ENCODE results near the gene GDPD3.

GDPD3 gene

DNA sequence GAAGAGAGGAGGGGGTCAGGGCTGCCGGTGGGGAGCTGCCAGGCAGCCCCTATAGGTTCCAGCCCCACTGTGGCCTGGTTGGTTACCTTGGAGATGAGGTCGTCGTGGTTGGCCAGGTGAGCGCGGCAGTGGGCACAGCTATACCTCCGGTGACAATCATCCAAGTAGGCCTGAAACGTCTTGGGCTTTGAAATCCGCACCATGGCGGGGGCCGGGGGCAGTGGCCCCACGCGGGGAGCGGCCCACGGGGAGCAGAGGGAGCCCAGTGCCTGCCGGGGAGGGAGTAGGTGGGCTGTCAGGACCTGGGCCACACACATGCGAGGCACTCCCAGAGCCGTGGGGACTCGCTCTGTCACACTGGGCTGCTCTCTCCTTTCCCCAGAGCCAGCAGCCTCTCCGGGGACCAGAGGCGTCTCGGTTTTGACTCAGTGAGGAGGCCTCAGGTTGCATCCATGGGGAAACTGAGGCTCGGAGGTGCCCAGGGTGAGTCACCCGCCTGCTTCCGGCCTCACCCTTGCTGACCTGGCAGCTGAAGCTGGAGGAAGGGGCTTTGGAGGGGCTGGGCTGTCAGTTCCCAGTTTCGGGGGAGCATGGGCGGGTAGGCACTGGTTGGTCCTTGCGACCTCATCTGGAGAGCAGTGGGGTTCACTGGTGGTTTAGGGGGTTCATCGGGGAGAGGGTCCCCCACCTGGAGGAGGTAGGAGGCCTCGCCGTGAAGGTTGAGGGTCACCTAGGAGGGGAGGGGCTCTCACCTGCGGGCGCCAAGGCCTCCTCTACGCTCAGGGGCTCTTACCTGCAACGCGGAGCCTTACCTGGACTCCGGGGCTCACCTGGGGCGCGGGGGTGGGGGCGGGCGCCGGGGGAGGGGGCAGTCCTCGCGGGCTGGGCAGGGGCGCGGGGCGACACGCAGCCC, 17.9 kb downstream of the GDPD3 start:
- H3K27ac ChIP-seq: no peak overlapping the region
- H3K4me2 ChIP-seq: peak overlapping the region; percentile 94
- no peak overlapping the region for H3K4me3 ChIP-seq (IDR thresholded peaks at IDR 0.05; ENCODE audit: insufficient read depth, low read depth, low read length)
- H2AFZ ChIP-seq (ENCODE audit: low read depth): no peak overlapping the region
- H3K4me1 ChIP-seq (ENCODE audit: low read depth, poor library complexity, severe bottlenecking): peaks cover 35% of the 10 kb centered on the region
- H3K27me3 ChIP-seq (ENCODE audit: insufficient read depth, low read depth): no peaks in the 10 kb centered on the region
- no peaks in the 10 kb centered on the region; the same call in 1 of the 2 replicates for H3K79me2 ChIP-seq (ENCODE audit: insufficient read depth, low read depth)
- no peaks in the 10 kb centered on the region for H3K36me3 ChIP-seq (ENCODE audit: insufficient read depth)
- TF ChIP-seq, protein P1, sequence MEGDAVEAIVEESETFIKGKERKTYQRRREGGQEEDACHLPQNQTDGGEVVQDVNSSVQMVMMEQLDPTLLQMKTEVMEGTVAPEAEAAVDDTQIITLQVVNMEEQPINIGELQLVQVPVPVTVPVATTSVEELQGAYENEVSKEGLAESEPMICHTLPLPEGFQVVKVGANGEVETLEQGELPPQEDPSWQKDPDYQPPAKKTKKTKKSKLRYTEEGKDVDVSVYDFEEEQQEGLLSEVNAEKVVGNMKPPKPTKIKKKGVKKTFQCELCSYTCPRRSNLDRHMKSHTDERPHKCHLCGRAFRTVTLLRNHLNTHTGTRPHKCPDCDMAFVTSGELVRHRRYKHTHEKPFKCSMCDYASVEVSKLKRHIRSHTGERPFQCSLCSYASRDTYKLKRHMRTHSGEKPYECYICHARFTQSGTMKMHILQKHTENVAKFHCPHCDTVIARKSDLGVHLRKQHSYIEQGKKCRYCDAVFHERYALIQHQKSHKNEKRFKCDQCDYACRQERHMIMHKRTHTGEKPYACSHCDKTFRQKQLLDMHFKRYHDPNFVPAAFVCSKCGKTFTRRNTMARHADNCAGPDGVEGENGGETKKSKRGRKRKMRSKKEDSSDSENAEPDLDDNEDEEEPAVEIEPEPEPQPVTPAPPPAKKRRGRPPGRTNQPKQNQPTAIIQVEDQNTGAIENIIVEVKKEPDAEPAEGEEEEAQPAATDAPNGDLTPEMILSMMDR (conservative IDR thresholded peaks at IDR 0.05; ENCODE audit: low read depth, low read length): no peak
- H3K9ac ChIP-seq: peak overlapping the region; percentile 15; the same call in 1 of the 2 replicates
- H4K20me1 ChIP-seq (ENCODE audit: insufficient read depth): no peaks in the 10 kb centered on the region

DNA sequence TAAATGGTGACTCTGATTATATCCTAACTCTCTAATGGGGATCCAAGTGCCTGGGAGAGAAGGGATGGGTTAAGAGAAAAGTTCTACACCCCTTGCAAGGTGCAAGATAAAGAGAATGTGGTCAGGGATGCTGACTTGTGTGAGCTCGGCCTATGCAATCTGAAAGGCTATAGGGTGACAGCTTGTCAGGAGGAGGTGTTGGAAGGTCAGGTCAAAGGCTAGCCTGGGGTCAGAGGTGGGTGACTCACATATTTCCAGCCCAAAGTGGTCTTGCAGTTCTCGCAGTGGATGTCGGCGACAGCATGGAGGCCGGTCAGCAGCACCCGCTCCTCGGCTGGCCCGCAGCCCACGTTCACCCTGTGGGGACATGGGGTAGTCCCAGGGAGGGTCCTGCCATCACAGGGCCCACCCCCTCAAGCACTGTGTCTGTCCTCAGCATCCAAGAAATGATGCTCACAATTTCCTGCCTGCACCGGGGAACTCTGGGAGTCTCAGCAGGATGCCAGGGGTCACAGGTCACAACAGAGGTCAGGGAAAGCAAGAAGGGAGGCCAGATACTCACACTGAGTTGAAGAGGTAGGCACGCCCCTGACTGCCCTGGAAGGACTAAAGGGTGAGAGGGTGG, 18.7 kb downstream of the GDPD3 start:
- Histone ChIP-seq H3K4me2 (peak overlapping the region; percentile 94; the same call in 1 of the 2 replicates), H3K36me3 (ENCODE audit: insufficient read depth) (no peaks in the 10 kb centered on the region), H2AFZ (ENCODE audit: low read depth) (no peak overlapping the region), H3K27ac (no peak overlapping the region), H3K9ac (no peak overlapping the region), H3K4me3 (IDR thresholded peaks at IDR 0.05; ENCODE audit: insufficient read depth, low read depth, low read length) (no peak overlapping the region), H3K27me3 (ENCODE audit: insufficient read depth, low read depth) (no peaks in the 10 kb centered on the region), H4K20me1 (ENCODE audit: insufficient read depth) (no peaks in the 10 kb centered on the region), H3K79me2 (ENCODE audit: insufficient read depth, low read depth) (no peaks in the 10 kb centered on the region; the same call in 1 of the 2 replicates), H3K4me1 (ENCODE audit: low read depth, poor library complexity, severe bottlenecking) (peaks cover 35% of the 10 kb centered on the region)
- TF ChIP-seq, protein P1 (conservative IDR thresholded peaks at IDR 0.05; ENCODE audit: low read depth, low read length): no peak

DNA sequence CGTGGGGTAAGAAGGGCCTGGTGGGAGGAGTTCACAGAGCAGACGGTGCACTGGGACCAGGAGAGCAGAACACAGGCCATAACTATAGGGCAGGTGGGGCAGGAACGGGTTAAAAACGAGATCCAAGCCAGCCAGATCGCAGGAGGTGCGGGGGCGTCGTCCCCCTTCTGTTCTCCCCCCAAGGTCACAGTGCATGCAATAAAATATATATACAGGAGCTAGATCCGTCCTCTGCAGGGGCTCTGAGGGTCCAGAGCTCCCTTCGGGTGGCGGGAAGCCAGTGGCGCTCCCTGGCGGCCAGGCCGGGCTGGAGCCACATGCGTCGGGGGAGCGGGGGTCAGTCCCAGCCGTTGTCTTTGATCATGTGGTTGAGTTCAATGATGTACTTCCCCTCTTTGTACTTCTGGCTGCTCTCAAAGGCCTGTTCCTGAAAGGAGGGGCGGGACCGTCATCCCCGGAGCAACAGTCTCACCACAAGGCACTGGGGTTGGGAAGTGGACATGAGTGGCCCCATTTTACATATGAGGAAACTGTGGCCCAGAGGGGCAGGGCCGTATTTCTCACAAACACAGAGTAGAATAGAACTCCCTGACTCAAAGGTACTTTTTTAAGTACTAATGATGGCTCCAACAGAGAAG, 20.8 kb downstream of the GDPD3 start:
- Histone ChIP-seq H3K4me3 (IDR thresholded peaks at IDR 0.05; ENCODE audit: insufficient read depth, low read depth, low read length) (no peak overlapping the region), H4K20me1 (ENCODE audit: insufficient read depth) (no peaks in the 10 kb centered on the region), H2AFZ (ENCODE audit: low read depth) (peak overlapping the region; percentile 90), H3K27me3 (ENCODE audit: insufficient read depth, low read depth) (no peaks in the 10 kb centered on the region), H3K79me2 (ENCODE audit: insufficient read depth, low read depth) (no peaks in the 10 kb centered on the region; the same call in 1 of the 2 replicates), H3K9ac (peak overlapping the region; percentile 59), H3K36me3 (ENCODE audit: insufficient read depth) (no peaks in the 10 kb centered on the region), H3K27ac (peak overlapping the region; percentile 27), H3K4me1 (ENCODE audit: low read depth, poor library complexity, severe bottlenecking) (peaks cover 42% of the 10 kb centered on the region), H3K4me2 (peak overlapping the region; percentile 62)
- TF ChIP-seq, protein P1 (conservative IDR thresholded peaks at IDR 0.05; ENCODE audit: low read depth, low read length): peak; percentile 71

DNA sequence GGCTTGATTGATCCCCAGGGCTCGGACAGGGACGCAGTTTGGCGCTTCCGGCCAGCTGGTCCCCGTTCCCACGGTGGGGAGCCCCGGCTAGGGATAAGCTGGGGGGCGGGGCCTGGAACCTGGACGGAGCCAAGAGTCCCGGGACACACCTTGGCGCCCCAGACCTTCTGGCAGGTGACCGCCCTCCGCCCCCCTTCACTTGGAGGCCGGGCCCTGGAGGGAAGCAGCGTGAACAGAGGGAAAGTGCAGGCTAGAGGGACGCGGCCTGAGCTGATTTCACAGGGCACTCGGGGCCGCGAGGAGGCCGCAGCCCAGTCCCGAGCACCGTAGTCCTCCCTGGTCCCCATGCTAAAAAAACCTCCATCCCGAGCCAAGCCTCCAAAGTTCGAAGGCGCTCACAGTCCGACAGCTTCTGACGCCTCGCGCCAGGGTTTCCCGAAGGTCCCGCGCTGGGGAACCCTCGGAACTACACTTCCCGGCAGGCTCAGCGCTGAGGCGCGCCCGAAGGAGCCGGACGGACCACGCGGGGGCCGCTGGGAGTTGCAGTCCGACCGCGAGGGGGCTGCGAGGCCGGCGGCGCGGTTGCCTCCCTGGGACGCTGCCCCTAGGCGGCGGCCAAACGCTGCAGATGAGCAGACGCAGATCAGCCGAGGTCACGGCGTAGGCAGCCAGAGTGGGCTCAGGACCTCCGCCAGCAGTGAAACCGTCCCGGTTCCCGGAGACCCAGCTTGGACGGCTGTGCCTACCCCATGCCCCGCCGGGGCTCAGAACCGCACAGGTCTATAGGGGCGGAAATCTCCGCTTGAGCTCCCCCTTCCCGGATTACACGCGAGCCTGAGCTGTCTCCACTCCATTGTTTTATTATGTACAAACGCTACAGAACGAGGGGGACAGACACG, 21.6 kb downstream of the GDPD3 start, which contains the start of gene TBX6:
Gene TBX6, minus strand, starts transcription at position 451 of the 899 bp plus-strand sequence. CDS start 731 bp downstream, outside the sequence.
- Histone ChIP-seq H3K4me2 (peak within 1 kb of the TSS; percentile 62), H3K27me3 (ENCODE audit: insufficient read depth, low read depth) (no peaks in the 10 kb centered on the region), H3K4me1 (ENCODE audit: low read depth, poor library complexity, severe bottlenecking) (peaks cover 41% of the 10 kb centered on the region), H2AFZ (ENCODE audit: low read depth) (peak within 1 kb of the TSS; percentile 90), H3K4me3 (IDR thresholded peaks at IDR 0.05; ENCODE audit: insufficient read depth, low read depth, low read length) (no peak within 1 kb of the TSS), H3K79me2 (ENCODE audit: insufficient read depth, low read depth) (no peaks in the 10 kb centered on the region; the same call in 1 of the 2 replicates), H3K36me3 (ENCODE audit: insufficient read depth) (no peaks in the 10 kb centered on the region), H3K27ac (peak within 1 kb of the TSS; percentile 27), H3K9ac (peak within 1 kb of the TSS; percentile 59), H4K20me1 (ENCODE audit: insufficient read depth) (no peaks in the 10 kb centered on the region)
- TF ChIP-seq, protein P1 (conservative IDR thresholded peaks at IDR 0.05; ENCODE audit: low read depth, low read length): no peak; the same call in 1 of the 2 replicates
